ENCODE results near the gene CYRIA.
A peak's percentile ranks its signal among the peaks of the same experiment; 100 is the strongest.

Gene CYRIA

GRCh38 chr2:16653799-16654198 is 11.8 kb downstream of the CYRIA start:
- DNase-seq (ENCODE audit: insufficient read length, low spot score) (no peak), FAIRE-seq (peak; percentile 43)

GRCh38 chr2:16653083-16653375 is 12.6 kb downstream of the CYRIA start:
- no peak for FAIRE-seq
- TF ChIP-seq POLR2AphosphoS5 (IDR thresholded peaks at IDR 0.05; ENCODE audit: low read depth, low read length) (no peak), POLR2A (IDR thresholded peaks at IDR 0.05; ENCODE audit: low read depth, low read length) (no peak), TAF1 (IDR thresholded peaks at IDR 0.05; ENCODE audit: low read depth, low read length) (no peak), PAX5 (IDR thresholded peaks at IDR 0.05; ENCODE audit: insufficient read depth, low read length, severe bottlenecking) (no peak), SPI1 (IDR thresholded peaks at IDR 0.05; ENCODE audit: low read depth, low read length) (no peak), POU2F2 (IDR thresholded peaks at IDR 0.05; ENCODE audit: low read depth, low read length) (no peak)

More at GRCh38 chr2:16653799-16654198, 11.8 kb downstream of the CYRIA start:
- TF ChIP-seq SPI1 (IDR thresholded peaks at IDR 0.05; ENCODE audit: low read depth, low read length), result peak; percentile 51
- no peak for TF ChIP-seq POLR2AphosphoS5 (IDR thresholded peaks at IDR 0.05; ENCODE audit: low read depth, low read length)

GRCh38 chr2:16652296-16653082 is 13.1 kb downstream of the CYRIA start:
- no peak for FAIRE-seq
- no peak for DNase-seq (ENCODE audit: insufficient read length, low spot score)
- no peak for TF ChIP-seq PAX5 (IDR thresholded peaks at IDR 0.05; ENCODE audit: insufficient read depth, low read length, severe bottlenecking)
- no peak for TF ChIP-seq POLR2AphosphoS5 (IDR thresholded peaks at IDR 0.05; ENCODE audit: low read depth, low read length)
- no peak for TF ChIP-seq POLR2A (IDR thresholded peaks at IDR 0.05; ENCODE audit: low read depth, low read length)
- no peak for TF ChIP-seq TAF1 (IDR thresholded peaks at IDR 0.05; ENCODE audit: low read depth, low read length)
- TF ChIP-seq POU2F2 (IDR thresholded peaks at IDR 0.05; ENCODE audit: low read depth, low read length), result no peak
- TF ChIP-seq SPI1 (IDR thresholded peaks at IDR 0.05; ENCODE audit: low read depth, low read length), result no peak

More at GRCh38 chr2:16653083-16653375, 12.6 kb downstream of the CYRIA start:
- DNase-seq (ENCODE audit: insufficient read length, low spot score), result no peak

DNA sequence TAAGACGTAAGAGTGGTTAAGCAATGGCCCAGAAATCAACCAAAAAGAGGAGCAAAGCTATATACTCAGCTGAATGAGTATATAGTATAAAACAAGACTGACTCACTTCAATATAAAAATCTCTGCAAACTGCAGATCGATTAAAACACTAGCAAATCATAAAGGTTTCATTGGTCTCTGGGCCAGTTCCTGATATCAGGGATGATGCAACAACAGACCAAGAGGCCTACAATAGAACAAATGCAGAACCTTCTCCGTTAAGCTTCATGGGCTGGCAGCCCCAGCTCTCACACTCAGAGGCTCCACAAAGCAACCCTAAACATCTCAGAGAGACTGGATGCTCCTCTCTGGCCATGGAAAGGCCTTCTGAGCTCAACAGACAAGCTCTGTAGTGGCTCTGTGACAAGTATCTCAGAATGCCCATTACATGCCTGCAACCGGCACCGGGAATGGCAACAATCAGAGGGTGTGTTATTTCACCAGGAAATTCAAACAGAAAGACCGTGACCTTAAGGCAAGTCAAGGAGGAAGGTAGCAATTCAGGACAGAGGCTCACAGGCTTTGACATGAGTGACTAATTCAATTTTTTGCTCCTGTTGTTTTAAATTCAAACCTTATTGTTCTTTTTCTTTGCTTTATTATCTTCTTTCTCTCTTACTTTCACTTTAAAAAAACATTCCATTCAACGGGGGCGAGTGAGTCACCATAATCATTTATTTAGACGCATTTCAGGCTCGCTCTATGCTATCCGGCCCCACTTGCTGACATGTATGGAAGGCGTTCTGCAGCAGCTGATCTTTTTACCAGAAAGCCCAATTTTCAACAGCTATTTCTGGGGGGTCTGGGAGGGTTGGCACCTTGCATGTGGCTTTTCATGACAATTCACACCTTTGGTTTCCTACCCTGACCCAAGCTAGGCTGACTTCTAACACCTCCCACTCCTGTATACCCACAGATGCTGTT is 15.1 kb downstream of the CYRIA start:
- DNase-seq (ENCODE audit: insufficient read length, low spot score), result no peak
- no peak for FAIRE-seq

DNA sequence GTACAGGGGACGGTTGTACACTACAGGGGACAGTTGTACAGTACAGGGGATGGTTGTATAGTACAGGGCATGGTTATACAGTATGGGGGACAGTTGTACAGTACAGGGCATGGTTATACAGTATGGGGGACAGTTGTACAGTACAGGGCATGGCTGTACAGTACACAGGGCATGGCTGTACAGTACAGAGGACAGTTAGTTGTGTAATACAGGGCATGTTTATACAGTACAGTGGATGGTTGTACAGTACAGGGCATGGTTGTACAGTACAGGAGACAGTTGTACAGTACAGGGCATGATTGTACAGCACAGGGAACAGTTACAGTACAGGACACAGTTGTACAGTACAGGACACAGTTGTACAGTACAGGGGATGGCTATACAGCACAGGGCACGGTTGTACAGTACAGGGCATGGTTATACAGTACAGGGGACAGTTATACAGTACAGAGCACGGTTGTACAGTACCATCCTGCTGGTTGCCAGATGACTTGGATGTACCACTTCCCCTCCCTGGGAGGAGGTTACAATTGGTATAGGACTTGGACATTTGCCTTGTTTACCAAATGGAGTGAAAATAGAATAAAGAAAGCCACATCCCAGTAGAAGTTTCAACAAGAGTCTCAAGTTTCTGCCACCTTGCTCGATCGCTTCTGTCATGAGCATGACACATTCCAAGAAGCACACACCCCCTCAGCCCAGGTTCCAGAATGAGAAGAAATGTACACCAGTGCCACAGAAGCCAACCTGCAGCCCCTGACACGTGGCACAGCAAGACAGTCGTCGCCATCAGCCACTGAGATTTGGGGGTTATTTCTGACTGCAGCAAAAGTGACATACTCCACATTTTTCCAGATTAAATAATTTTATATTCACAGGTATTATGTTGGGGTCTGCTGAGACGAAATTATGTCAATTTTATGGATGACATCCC is 16.0 kb downstream of the CYRIA start:
- DNase-seq (ENCODE audit: insufficient read length, low spot score) (no peak), FAIRE-seq (peak; percentile 70)
- TF ChIP-seq TAF1 (IDR thresholded peaks at IDR 0.05; ENCODE audit: low read depth, low read length) (no peak), SPI1 (IDR thresholded peaks at IDR 0.05; ENCODE audit: low read depth, low read length) (no peak), POU2F2 (IDR thresholded peaks at IDR 0.05; ENCODE audit: low read depth, low read length) (no peak), POLR2A (IDR thresholded peaks at IDR 0.05; ENCODE audit: low read depth, low read length) (no peak)

More for the DNA sequence above, 15.1 kb downstream of the CYRIA start:
- TF ChIP-seq SPI1 (IDR thresholded peaks at IDR 0.05; ENCODE audit: low read depth, low read length) (no peak), TAF1 (IDR thresholded peaks at IDR 0.05; ENCODE audit: low read depth, low read length) (no peak), PAX5 (IDR thresholded peaks at IDR 0.05; ENCODE audit: insufficient read depth, low read length, severe bottlenecking) (no peak), POLR2AphosphoS5 (IDR thresholded peaks at IDR 0.05; ENCODE audit: low read depth, low read length) (no peak), POU2F2 (IDR thresholded peaks at IDR 0.05; ENCODE audit: low read depth, low read length) (no peak), POLR2A (IDR thresholded peaks at IDR 0.05; ENCODE audit: low read depth, low read length) (no peak)

GRCh38 chr2:16647992-16648617 is 17.5 kb downstream of the CYRIA start:
- FAIRE-seq (no peak), DNase-seq (ENCODE audit: insufficient read length, low spot score) (no peak)
- TF ChIP-seq POLR2A (IDR thresholded peaks at IDR 0.05; ENCODE audit: low read depth, low read length) (no peak), POLR2AphosphoS5 (IDR thresholded peaks at IDR 0.05; ENCODE audit: low read depth, low read length) (no peak), PAX5 (IDR thresholded peaks at IDR 0.05; ENCODE audit: insufficient read depth, low read length, severe bottlenecking) (no peak), POU2F2 (IDR thresholded peaks at IDR 0.05; ENCODE audit: low read depth, low read length) (no peak), SPI1 (IDR thresholded peaks at IDR 0.05; ENCODE audit: low read depth, low read length) (no peak), TAF1 (IDR thresholded peaks at IDR 0.05; ENCODE audit: low read depth, low read length) (no peak)

DNA sequence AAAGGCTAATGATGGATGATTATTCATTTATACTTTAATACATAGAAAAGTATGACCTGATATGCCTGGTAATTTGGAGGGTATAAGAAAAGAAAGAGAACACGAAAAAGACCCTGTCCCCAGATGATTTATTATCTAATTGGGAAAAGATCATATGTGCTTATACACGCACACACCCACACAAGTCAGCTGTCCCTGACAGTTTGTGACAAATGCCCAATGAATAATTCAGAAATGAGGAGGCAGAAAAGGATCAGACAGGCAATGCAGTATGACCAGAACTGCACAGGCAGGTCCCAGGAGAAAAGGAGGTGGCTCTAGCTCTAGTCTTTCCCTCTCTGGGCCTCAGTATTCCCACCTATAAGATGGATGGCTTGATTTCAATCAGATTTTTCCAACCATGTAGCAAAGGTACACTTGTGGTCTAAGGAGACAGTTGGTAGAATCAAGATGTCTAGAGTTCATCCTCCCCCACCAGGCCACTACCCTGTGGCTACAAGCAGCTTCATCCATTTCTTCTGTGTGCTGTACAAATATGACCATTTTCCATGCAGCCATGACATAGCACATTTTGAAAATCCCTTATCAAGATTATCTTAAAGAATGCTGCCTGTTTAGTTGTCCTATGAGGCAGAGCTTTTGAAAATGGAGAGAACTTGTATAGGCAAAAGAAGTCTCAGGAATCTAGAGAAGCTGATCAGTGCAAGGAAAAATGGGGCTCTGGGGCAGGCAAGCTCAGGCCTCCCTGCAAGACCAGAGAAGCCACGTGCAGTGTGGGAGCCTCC is 19.7 kb downstream of the CYRIA start:
- TF ChIP-seq TAF1 (IDR thresholded peaks at IDR 0.05; ENCODE audit: low read depth, low read length), result no peak
- no peak for TF ChIP-seq POU2F2 (IDR thresholded peaks at IDR 0.05; ENCODE audit: low read depth, low read length)
- no peak for TF ChIP-seq POLR2AphosphoS5 (IDR thresholded peaks at IDR 0.05; ENCODE audit: low read depth, low read length)
- TF ChIP-seq SPI1 (IDR thresholded peaks at IDR 0.05; ENCODE audit: low read depth, low read length), result no peak
- TF ChIP-seq POLR2A (IDR thresholded peaks at IDR 0.05; ENCODE audit: low read depth, low read length), result no peak
- no peak for TF ChIP-seq PAX5 (IDR thresholded peaks at IDR 0.05; ENCODE audit: insufficient read depth, low read length, severe bottlenecking)
- DNase-seq (ENCODE audit: insufficient read length, low spot score) (no peak), FAIRE-seq (no peak)

GRCh38 chr2:16645088-16645487 is 20.5 kb downstream of the CYRIA start:
- DNase-seq (ENCODE audit: insufficient read length, low spot score), result no peak
- TF ChIP-seq SPI1 (IDR thresholded peaks at IDR 0.05; ENCODE audit: low read depth, low read length), result no peak
- TF ChIP-seq PAX5 (IDR thresholded peaks at IDR 0.05; ENCODE audit: insufficient read depth, low read length, severe bottlenecking), result no peak
- no peak for TF ChIP-seq POLR2AphosphoS5 (IDR thresholded peaks at IDR 0.05; ENCODE audit: low read depth, low read length)
- no peak for TF ChIP-seq TAF1 (IDR thresholded peaks at IDR 0.05; ENCODE audit: low read depth, low read length)
- FAIRE-seq, result no peak

All from GM12891 (cell line).